Ectodermal cell (in vitro differentiated cells): ENCODE measurements around the gene ATP6V1F.

Source experiments
- H3K27ac ChIP-seq: 2 replicates; pipeline ENCODE4 v1.7.0; 2013; ENCODE audit warnings: mild to moderate bottlenecking, low read depth, low read length; ENCODE audit not compliant: insufficient read depth, poor library complexity, severe bottlenecking
- H3K27me3 ChIP-seq: 2 replicates; pipeline ENCODE4 v1.7.0; 2013; ENCODE audit warnings: mild to moderate bottlenecking, low read length; ENCODE audit not compliant: insufficient read depth, control insufficient read depth, poor library complexity, severe bottlenecking
- H3K36me3 ChIP-seq: one replicate; pipeline ENCODE4 v1.7.0; 2013; ENCODE audit warnings: low read length; ENCODE audit not compliant: control insufficient read depth, insufficient read depth
- H3K4me1 ChIP-seq: one replicate; pipeline ENCODE4 v1.7.0; 2013; ENCODE audit warnings: low read length; ENCODE audit not compliant: control insufficient read depth, insufficient read depth
- H3K4me3 ChIP-seq: 2 replicates; pipeline ENCODE4 v1.7.0; 2013; ENCODE audit warnings: low read depth, low read length, control low read depth; ENCODE audit not compliant: insufficient read depth
- H3K9me3 ChIP-seq: 2 replicates; pipeline ENCODE4 v1.7.0; 2013; ENCODE audit warnings: mild to moderate bottlenecking, low read length, moderate library complexity; ENCODE audit not compliant: control insufficient read depth
- WGBS, 2 experiments: methylation state at CpG; one replicate each; pipeline ENCODE4 v1.1.7; 2013; ENCODE audit warnings: missing lambda C conversion rate in 2 of 2; 5-methylcytosine and 5-hydroxymethylcytosine counted together

The ATP6V1F gene

DNA sequence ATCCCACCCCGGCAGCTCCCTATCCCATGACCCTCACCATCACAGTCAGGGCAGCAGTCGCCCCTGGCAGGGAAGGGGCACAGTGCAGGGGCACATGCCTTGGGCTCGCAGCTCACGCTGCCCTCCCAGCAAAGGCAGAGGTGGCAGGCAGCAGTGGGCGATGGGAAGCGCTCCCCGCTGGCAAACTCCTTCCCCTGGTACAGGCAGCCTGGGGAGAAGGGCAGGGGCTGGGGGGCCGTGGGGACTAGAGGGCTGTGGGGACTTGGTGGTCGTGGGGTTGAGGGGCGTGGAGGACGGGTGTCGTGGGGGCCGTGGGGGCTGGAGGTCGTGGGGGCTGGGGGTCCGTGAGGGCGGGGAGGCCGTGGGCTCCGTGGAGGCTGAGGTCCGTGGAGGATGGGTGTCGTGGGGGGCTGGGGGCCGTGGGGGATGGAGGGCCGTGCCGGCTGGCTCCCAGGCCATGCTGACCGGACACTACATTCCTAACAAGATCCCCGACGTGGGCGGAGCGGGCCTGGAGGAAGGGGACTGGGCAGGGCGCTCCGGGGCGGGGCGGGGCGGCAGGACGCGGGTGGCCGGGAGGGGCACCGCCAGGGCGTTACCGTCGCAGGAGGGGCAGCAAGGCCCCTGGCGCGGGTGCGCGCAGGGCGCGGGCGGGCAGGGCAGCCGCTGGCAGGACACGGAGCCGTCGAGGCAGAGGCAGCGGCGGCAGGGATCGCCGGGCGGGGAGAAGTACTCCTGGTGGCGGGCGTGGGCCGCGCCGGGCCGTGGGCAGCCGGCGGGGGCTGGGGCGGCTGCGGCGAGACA is 27.9 kb downstream of the ATP6V1F start:
- Histone ChIP-seq H3K36me3 (no peaks in the 10 kb centered on the region), H3K9me3 (no peaks in the 10 kb centered on the region), H3K4me3 (peak overlapping the region; percentile 18), H3K27me3 (peaks cover 17% of the 10 kb centered on the region), H3K27ac (no peak overlapping the region), H3K4me1 (no peaks in the 10 kb centered on the region)
- WGBS, 2 experiments, result 58 to 60% methylated on average over 67 of the region's 67 CpGs

DNA sequence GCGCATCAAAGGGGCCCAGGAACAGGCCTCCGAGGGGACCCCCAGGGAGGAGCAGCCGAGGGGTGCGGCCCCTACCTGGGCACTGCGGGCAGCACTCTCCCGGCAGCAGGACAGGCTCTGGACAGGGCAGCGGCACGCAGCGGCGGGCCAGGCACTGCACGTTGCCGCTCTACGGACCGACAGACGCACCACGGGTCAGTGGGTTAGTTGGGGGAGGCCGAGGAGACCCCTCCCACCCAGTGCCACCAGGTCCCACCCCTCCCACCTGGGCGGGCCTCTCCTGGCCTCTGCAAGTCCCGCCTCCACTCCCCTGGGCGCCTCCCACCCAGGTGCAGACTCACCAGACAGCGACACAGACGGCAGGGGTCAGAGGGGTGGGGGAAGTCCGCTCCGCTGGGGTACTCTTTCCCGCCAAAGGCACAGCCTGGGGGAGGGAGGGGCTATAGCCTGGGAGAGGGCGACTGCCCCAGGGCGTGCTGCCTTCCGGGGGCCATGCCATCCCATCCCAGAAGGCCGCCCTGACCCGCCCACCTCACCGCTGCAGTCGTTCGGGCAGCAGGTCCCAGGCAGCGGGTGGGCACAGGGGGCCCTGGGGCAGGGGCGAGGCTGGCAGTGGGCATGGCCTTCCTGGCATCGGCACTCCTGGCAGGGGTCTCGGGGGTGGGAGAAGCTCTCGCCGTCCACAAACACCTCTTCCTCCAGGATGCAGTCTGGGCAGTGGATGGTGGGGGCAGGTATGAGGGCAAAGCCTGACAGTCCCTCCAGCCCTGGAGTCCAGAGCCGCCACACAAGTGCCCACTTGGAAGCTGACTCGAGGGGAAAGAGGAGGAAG is 28.7 kb downstream of the ATP6V1F start:
- no peaks in the 10 kb centered on the region for H3K36me3 ChIP-seq
- 53 to 57% methylated on average over 41 of the region's 41 CpGs for WGBS, 2 experiments
- no peaks in the 10 kb centered on the region for H3K4me1 ChIP-seq
- H3K27ac ChIP-seq, result no peak overlapping the region
- H3K9me3 ChIP-seq, result no peaks in the 10 kb centered on the region
- peaks cover 17% of the 10 kb centered on the region for H3K27me3 ChIP-seq
- H3K4me3 ChIP-seq, result peak overlapping the region; percentile 18

DNA sequence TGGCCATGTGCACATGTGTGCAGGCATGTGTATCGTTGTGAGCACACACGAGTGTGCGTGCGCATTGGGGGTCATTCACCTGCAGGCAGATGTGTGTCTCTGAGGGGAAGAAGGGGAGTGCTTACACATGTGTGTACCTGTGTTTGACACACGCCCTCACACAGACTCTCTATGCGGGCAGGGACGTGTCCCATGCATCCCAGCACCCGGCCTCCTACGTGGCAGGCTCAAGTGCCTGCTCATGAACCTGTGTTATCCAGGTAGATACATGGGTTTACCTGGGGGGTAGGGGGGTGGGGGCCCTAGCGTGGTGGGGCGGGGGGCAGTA is 29.2 kb downstream of the ATP6V1F start:
- Histone ChIP-seq H3K27me3 (peaks cover 17% of the 10 kb centered on the region), H3K36me3 (no peaks in the 10 kb centered on the region), H3K4me1 (no peaks in the 10 kb centered on the region), H3K4me3 (no peak overlapping the region), H3K27ac (no peak overlapping the region), H3K9me3 (no peaks in the 10 kb centered on the region)
- 96% methylated on average over 9 to 10 of the region's 11 CpGs for whole genome bisulfite sequencing, 2 experiments

DNA sequence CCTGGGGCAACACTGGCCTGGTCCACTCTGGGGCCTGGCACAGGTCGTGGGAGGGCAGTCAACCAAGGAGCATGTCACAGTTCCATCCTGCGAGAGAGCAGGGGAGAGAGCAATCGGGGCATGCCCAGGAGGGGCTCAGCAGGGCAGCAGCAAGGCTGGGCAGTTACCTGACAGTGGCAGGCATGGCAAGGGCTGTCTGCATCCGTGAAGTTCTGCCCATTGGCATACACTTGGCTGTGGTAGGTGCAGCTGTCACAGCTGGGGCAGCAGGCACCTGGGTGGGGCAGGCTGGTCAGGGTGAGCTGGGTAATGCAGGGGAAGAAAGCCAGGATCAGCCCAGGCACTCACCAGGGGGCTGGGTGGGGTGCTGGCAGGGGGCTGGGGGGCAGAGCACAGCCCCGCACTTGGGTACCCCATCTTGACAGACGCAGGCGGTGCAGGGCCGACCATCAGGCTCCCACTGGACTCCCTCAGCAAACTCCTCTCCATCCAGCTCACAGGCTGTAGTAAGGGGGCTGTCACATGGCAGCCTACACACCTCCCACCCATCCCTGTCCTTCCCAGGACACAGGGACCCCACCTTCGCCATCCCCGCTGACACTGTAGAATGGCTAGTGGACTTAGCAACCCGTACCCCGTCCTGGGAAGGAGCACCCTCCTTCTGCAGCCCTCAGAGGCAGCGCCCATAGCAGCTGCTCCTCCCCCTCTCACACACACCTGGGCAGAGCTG is 30.0 kb downstream of the ATP6V1F start:
- no peaks in the 10 kb centered on the region for H3K36me3 ChIP-seq
- 91 to 92% methylated on average over 13 of the region's 13 CpGs for WGBS, 2 experiments
- H3K4me1 ChIP-seq, result no peaks in the 10 kb centered on the region
- no peak overlapping the region for H3K4me3 ChIP-seq
- no peaks in the 10 kb centered on the region for H3K9me3 ChIP-seq
- H3K27me3 ChIP-seq, result peaks cover 17% of the 10 kb centered on the region
- H3K27ac ChIP-seq, result no peak overlapping the region

DNA sequence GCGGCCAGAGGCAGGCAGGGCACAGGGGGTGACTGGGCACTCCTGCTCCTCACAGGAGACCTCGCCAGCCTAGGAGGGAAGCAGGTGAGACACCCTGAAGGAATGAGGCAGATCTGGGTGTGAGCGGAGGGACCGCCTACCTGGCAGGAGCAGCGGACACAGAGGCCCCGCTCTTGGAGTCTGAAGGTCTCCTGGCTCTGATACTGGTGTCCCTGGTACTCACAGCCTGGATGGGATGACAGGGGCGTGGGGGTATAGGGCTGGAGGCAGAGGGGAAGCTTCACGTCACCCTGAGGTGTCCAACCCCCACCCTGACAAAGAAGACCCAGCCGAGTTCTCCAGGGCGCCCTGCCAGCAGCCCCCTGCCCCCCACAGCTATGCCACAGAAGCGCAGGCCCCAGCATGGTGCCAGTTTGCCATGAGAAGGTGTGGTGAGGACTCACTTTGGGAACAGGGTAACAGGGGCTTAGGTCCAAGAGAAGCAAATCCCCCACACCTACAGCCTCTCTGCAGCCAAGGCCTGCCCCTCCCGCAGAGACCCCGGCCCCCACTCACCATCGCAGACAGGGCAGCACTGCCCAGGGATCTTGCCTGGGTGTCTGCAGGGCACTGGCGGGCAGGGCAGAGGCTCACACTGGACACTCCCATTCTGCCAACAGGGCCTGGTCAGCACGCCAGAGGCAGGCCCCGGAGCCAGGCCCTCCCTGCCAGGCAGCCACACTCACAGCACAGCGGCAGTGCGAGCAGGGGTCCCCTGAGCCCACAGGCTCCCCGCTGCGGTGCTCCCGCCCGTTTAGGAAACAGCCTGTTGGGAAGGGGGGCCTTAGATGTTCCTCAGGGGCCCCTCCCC is 30.8 kb downstream of the ATP6V1F start:
- no peaks in the 10 kb centered on the region for H3K4me1 ChIP-seq
- WGBS, 2 experiments, result 90 to 93% methylated on average over 23 of the region's 23 CpGs
- H3K27me3 ChIP-seq, result peaks cover 17% of the 10 kb centered on the region

DNA sequence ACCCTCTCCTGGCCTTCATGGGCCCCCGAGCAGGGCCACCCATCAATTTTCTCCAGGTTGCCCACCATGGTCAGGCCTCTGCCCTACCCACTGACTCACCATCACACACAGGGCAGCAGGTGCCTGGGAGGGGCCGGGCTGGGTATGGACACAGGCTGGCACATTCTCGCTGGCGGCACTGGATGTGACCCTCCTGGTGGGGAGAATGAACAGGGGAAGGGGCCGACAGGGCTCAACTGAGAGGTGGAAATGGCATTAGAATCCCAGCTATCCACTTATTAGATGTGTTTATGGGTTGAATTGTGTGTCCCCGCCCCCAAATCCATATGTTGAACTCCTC is 31.4 kb downstream of the ATP6V1F start:
- Histone ChIP-seq H3K4me1 (no peaks in the 10 kb centered on the region), H3K4me3 (no peak overlapping the region), H3K9me3 (no peaks in the 10 kb centered on the region), H3K27ac (no peak overlapping the region), H3K27me3 (peaks cover 17% of the 10 kb centered on the region), H3K36me3 (no peaks in the 10 kb centered on the region)
- WGBS, 2 experiments, result 92 to 94% methylated on average over 5 to 6 of the region's 6 CpGs

More for the DNA sequence above, 30.8 kb downstream of the ATP6V1F start:
- H3K9me3 ChIP-seq, result no peaks in the 10 kb centered on the region
- H3K36me3 ChIP-seq, result no peaks in the 10 kb centered on the region
- H3K27ac ChIP-seq, result no peak overlapping the region
- H3K4me3 ChIP-seq, result no peak overlapping the region

DNA sequence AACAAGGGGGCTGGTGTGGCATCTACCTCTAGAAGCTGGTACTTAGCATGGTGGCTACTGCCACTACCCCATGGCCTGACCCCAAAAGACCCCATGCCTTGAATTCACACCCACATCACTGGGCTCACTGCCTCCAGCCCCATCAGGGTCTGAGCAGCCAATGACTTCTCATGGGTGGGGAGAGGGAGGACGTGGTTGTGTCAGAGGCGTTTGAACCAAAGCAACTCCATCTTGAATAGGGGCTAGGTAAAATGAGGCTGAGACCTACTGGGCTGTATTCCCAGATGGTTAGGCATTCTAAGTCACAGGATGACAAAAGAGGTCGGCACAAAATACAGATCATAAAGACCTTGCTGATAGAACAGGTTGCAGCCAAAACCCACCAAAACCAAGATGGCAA is 32.7 kb downstream of the ATP6V1F start:
- no peaks in the 10 kb centered on the region for H3K4me1 ChIP-seq
- H3K27ac ChIP-seq, result no peak overlapping the region
- no peaks in the 10 kb centered on the region for H3K36me3 ChIP-seq
- no peak overlapping the region for H3K4me3 ChIP-seq
- H3K27me3 ChIP-seq, result peaks cover 13% of the 10 kb centered on the region
- 88 to 93% methylated on average over 3 of the region's 3 CpGs for whole genome bisulfite sequencing, 2 experiments
- no peaks in the 10 kb centered on the region for H3K9me3 ChIP-seq

DNA sequence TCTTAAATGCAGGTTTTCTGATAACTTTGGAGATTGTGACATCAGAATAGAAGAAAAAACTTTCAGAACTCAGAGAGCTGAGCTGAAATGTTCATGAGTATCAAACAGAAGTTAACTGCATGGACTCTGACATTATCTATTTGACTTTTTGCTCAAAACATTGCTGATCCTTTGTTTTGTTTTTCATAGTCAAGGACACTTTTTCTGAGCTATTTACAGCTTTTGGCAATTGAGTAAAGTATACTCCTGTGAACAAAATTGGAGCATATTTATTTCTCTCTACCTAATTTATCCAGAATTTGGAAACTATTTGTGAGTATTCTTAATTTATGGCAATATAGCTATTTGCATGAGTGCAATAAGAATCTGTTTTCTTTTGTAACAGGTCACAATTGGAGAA is 36.7 kb downstream of the ATP6V1F start:
- no peak overlapping the region for H3K4me3 ChIP-seq
- H3K4me1 ChIP-seq, result no peaks in the 10 kb centered on the region
- H3K27ac ChIP-seq, result no peak overlapping the region
- no peaks in the 10 kb centered on the region for H3K27me3 ChIP-seq
- H3K36me3 ChIP-seq, result no peaks in the 10 kb centered on the region
- no peaks in the 10 kb centered on the region for H3K9me3 ChIP-seq

DNA sequence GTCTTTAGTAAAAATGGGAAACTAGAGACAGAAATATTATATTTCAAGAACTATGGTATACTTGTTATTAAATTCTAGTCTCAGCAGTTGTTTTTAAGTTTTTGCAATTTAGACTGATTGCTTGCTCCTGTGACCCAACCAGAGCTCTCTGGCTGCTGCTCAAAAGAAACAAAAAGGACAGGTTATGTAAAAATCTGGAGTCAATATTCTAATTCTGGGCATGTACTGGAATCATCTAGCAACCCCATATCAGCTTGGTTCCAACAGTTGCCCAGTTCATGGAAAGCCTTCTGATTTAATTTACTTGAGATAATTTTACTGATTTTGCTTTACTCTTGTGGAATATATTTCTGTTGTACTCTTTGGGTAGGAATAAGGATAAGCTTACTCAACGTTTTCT is 37.6 kb downstream of the ATP6V1F start:
- H3K4me3 ChIP-seq, result no peak overlapping the region
- H3K9me3 ChIP-seq, result no peaks in the 10 kb centered on the region
- no peak overlapping the region for H3K27ac ChIP-seq
- 75 to 80% methylated on average over 1 of the region's 1 CpG for WGBS, 2 experiments
- H3K27me3 ChIP-seq, result no peaks in the 10 kb centered on the region
- H3K36me3 ChIP-seq, result no peaks in the 10 kb centered on the region
- H3K4me1 ChIP-seq, result no peaks in the 10 kb centered on the region
